ENCODE measurements around the gene SOX13. TPM values are rescaled to one million over a fixed set of nuclear protein-coding genes. Genes with fewer than 3 reads are reported as not detected.
"Not testable (repeated sequence)": the region's sequence is repeated elsewhere in the genome, so short reads cannot be mapped to it uniquely, and the experiment has no call there.

SOX13 gene
- total RNA-seq, 2 donors from 2014 or later: 36.2 to 38.4 TPM

GRCh38 chr1:204081164-204081790 lies 8.4 kb downstream of the SOX13 start:
- intact Hi-C loops (cut with DNase I, micrococcal nuclease): no loop called here
- DNase-seq (no peak), ATAC-seq (no peak)

GRCh38 chr1:204081791-204082513 lies 9.0 kb downstream of the SOX13 start:
- intact Hi-C loops (cut with DNase I, micrococcal nuclease): no loop called here
- ATAC-seq: no peak
- DNase-seq: no peak

- intact Hi-C loops (cut with DNase I, micrococcal nuclease): no loop called here
- ATAC-seq (no peak), DNase-seq (no peak)
Observed at GRCh38 chr1:204083491-204083890, 10.6 kb downstream of the SOX13 start.

GRCh38 chr1:204084247-204084772 lies 11.4 kb downstream of the SOX13 start:
- intact Hi-C loops (cut with DNase I, micrococcal nuclease): no loop called here
- peak; percentile 72 for ATAC-seq
- DNase-seq: peak; percentile 50 to 71

- intact Hi-C loops (cut with DNase I, micrococcal nuclease): no loop called here
- no peak for DNase-seq
- ATAC-seq: no peak
Observed at GRCh38 chr1:204085876-204086275, 13.0 kb downstream of the SOX13 start.

GRCh38 chr1:204087181-204087892 lies 14.4 kb downstream of the SOX13 start:
- intact Hi-C loops (cut with DNase I, micrococcal nuclease): no loop called here
- DNase-seq (no peak), ATAC-seq (no peak)

GRCh38 chr1:204087893-204088528 lies 15.1 kb downstream of the SOX13 start:
- DNase-seq: no peak
- ATAC-seq: no peak
- intact Hi-C loops (cut with DNase I, micrococcal nuclease): no loop called here

GRCh38 chr1:204088596-204088995 lies 15.7 kb downstream of the SOX13 start:
- ATAC-seq: no peak
- no peak for DNase-seq
- intact Hi-C loops (cut with DNase I, micrococcal nuclease): no loop called here

- ATAC-seq: no peak
Observed at GRCh38 chr1:204089044-204089751, 16.3 kb downstream of the SOX13 start.

GRCh38 chr1:204090132-204090531 lies 17.2 kb downstream of the SOX13 start:
- ATAC-seq, DNase-seq: not testable (repeated sequence)

More at GRCh38 chr1:204089044-204089751, 16.3 kb downstream of the SOX13 start:
- intact Hi-C loops (cut with DNase I, micrococcal nuclease): no loop called here
- peak; percentile 43 to 83 for DNase-seq

GRCh38 chr1:204091066-204091465 lies 18.2 kb downstream of the SOX13 start:
- intact Hi-C loops (cut with DNase I, micrococcal nuclease): no loop called here
- no peak for DNase-seq

More at GRCh38 chr1:204090132-204090531, 17.2 kb downstream of the SOX13 start:
- intact Hi-C loops (cut with DNase I, micrococcal nuclease): not testable (repeated sequence)

GRCh38 chr1:204091787-204092312 lies 18.9 kb downstream of the SOX13 start:
- intact Hi-C loops (cut with DNase I, micrococcal nuclease): no loop called here
- DNase-seq (no peak), ATAC-seq (no peak)

More at GRCh38 chr1:204091066-204091465, 18.2 kb downstream of the SOX13 start:
- ATAC-seq: no peak

- DNase-seq (peak in 1 of 2 donors; percentile 51), ATAC-seq (peak; percentile 90)
- intact Hi-C loops (cut with DNase I, micrococcal nuclease): no loop called here
Observed at GRCh38 chr1:204092632-204093420, 19.9 kb downstream of the SOX13 start.

- intact Hi-C loops (cut with DNase I, micrococcal nuclease): no loop called here
- peak; percentile 95 for ATAC-seq
- peak; percentile 85 to 88 for DNase-seq
Observed at GRCh38 chr1:204093421-204093717, 20.5 kb downstream of the SOX13 start.

GRCh38 chr1:204093781-204094180 lies 20.9 kb downstream of the SOX13 start:
- intact Hi-C loops (cut with DNase I, micrococcal nuclease): no loop called here
- DNase-seq: no peak
- no peak for ATAC-seq

- intact Hi-C loops (cut with DNase I, micrococcal nuclease): no loop called here
- no peak for ATAC-seq
- DNase-seq: no peak
Observed at GRCh38 chr1:204094313-204094729, 21.4 kb downstream of the SOX13 start.

- DNase-seq: peak in 1 of 2 donors; percentile 32
- intact Hi-C loops (cut with DNase I, micrococcal nuclease): no loop called here
- no peak for ATAC-seq
Observed at GRCh38 chr1:204094856-204095634, 22.1 kb downstream of the SOX13 start.

All from left colon (tissue), 2 donors.